CD4-positive, alpha-beta T cell treated with Interferon gamma for 1 hour (primary cell): ENCODE measurements around the gene NAT14.
"Not testable (repeated sequence)": the region's sequence is repeated elsewhere in the genome, so short reads cannot be mapped to it uniquely, and the experiment has no call there.

Source experiments
- DNase-seq: peaks from one replicate; pipeline ENCODE4 v3.0.0-alpha.2; 2020

The NAT14 gene, protein sequence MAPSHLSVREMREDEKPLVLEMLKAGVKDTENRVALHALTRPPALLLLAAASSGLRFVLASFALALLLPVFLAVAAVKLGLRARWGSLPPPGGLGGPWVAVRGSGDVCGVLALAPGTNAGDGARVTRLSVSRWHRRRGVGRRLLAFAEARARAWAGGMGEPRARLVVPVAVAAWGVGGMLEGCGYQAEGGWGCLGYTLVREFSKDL

DNA sequence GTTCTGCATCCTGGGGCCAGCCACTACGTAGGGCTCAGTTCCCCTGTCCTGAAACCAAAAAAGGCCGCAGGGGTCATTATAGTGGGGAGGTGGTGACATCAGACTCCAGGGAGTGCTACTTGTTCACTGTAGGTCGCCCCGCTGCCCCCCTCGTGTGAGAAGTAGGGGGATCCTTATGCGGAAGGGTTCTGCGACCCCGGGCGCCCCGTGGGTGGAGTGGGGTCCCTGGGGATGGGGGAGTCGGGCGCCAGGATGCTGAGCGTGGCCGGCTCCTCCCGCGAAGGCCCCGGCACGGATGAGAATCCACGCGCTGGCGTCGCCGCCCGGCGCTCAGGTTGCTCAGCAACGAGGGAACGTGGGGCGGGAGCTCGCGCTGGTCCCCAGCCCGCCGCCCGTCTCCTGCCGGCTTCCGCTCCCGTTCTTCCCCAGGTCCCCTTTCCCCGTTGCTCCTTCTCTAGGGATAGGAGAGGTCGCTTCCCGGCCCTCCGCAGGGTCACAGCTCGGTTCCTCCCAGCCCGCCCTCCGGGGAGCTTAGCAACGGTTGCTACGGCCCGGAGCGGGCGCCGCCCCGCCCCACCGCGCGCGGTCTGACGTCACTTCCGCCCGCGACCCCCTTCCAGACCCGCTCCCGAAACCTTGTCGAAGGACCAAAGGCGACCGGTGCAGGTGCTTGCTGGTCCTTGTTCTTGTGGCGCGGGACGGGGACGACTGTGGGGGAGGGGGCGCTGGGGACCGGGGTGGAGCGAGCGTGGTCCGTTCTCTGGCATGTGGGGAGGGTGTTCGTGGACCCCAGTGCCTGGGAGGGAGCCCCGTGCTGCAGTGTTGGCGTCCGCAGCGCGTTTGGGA lies at the start of gene NAT14:
Gene NAT14, plus strand, starts transcription at position 596 of the 846 bp plus-strand sequence. CDS start 521 bp downstream, outside the sequence.
- DNase-seq: peak; percentile 72

DNA sequence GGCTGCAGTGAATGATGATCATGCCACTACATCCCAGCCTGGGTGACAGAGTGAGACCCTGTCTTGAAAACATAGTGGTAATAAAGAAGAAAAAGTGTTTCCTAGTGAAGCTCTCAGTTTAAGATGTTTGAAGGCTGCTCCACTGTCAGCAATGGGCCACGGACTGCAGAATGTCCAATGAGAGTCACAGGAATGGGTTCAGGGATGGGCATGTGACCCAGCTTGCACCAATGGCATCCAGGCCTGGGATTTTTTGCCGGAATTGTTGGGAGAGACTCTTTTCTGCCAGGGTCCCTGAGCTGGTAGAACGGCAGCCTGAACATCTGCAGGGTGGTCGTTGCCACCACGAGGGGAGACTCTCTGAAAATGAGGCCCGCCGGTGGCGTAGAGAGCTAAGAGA lies 48.1 kb upstream of the NAT14 start:
- DNase-seq: no peak

DNA sequence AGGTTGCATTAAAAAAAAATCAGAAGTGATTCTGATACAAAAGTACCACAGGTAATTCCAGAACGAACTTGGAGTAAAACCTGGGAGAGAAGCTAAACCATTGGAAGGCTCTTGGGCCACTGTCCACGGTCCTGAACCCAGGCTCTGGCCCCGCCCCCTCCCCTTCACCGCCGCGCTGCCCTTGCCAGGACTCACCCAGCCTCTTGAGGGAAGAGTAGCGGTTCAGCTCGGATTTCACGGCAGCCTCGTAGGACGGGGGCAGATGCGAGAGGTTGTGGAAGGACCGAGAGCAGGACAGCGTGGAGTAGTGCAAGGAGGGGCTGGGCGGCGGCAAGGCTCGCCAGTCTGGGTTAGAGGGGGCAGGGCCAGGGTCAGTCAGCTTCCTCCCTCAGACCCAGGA lies 47.6 kb upstream of the NAT14 start:
- DNase-seq: no peak

DNA sequence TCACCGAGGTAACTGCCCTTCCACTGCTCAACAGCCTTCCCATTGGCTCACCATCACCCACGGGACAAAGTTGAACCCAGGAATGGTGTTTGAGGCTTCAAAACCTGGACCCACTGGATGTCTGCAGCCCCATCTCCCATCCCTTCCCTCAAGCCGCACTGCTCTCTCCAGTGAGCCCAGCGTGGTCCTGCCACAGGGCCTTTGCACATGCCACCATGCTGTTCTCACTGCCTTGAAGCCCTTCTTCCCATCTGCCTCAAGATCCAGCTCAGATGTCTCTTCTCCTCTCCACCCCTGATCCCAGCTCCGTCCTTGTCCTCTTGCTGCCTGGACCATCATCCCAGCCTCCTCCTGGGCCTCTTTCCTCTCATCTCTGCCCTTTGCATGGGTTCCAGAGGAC lies 45.9 kb upstream of the NAT14 start:
- no peak for DNase-seq

DNA sequence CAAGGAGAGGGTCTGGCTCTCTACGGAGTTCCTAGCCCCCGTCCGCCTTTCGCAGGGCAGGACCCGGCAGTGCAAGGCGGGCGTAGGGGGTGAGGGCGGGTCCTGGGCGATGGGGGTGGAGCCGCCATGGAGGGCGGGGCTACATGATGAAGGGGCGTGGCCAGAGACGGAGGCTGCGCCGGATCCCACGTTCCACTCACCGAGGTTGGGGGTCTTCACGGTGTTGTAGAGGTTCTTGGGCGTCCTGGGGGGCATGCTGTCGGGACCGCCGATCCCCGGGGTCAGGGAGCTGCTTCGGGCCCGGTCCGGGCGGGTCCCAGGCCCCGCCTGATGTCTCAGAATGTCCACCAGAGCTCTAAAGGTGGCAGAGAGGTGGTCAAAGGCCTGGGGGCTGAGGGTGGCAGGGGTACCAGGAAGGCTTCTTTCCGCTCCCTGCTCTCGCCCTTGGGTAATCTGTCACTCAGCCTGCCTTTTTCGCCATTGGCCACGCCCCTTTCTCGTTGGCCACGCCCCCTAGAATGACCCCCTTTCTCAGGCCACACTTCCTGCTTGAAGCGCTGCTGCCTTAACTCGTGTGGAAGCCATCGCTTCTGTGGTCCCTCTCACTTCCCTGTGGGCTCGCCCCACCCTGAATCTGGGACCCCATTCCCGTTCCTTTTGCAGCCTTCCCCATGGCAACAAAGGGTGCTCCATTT lies 44.4 kb upstream of the NAT14 start:
- no peak for DNase-seq

DNA sequence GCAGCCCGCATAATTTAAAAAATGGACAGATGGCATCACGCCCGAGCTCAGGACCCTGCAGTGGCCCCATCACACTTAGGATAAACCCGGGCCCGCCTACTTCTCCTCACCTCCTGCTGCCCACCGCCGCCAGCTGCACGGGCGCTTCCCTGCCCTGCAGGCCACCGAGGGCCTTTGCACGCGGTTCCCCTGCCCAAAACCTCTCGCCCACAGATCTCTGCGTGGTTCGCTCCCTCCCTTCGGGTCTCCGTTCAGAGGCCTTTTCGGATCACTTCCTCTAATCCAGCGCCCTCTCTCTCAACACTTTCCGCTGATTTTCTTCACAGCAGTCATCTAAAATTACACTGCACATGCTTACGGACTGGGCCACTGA lies 43.7 kb upstream of the NAT14 start:
- DNase-seq: no peak

DNA sequence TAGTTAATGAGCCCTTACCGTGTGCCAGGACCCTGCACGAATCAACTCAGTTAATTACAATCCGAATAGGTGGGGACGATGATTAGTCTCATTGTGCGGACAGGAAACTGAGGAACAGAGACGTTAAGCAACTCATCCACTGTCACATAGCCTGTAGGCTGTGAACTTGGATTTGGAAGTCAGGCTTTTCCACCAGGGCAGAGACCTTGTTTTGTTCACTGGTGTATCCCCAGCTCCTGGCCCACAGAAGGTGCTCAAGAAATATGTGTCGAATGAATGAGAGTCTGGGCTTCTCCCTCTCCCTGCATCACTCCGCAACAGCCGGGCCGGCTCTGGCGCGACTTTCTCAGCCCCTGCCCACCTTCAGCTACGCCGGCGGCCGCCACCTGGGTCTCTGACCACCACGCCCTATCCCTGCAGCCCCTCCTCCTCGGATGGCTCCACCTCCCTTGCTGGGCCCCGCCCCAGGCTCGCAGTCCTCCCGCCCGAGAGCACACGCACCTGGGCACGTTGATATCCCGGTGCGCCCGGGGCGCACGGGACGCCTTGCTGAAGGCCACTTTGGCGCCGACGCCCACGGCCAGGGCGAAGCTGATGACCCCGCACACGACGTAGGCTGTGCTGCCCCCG lies 43.2 kb upstream of the NAT14 start:
- DNase-seq: no peak

DNA sequence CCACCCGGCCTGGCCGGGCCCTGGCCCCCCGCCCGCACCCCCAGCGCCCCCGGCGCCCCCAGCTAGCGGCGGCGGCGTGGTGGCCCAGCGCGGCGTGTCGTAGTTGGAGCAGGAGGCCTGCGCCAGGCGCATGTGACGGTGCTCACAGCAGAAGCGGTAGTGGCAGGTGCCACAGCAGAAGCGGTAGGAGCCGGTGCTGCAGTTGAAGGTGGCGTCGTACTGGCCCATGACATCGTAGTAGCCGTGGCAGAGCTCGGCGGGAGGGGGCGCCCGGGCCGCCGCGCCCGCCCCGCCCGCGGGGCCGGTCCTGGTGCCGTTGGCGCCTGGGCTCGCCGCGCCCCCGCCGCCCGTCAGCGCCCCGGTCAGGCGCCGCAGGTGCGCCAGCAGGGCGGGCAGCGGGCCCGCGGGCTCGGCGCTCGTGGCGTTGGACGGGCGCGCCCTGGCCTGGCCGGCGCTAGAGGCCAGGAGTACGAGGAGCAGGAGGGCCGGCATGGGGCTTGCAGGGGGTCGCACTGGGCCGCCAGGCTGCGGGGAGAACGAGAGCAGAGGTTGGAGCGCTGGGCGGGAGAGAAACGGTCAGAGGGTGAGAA lies 42.5 kb upstream of the NAT14 start:
- no peak for DNase-seq

DNA sequence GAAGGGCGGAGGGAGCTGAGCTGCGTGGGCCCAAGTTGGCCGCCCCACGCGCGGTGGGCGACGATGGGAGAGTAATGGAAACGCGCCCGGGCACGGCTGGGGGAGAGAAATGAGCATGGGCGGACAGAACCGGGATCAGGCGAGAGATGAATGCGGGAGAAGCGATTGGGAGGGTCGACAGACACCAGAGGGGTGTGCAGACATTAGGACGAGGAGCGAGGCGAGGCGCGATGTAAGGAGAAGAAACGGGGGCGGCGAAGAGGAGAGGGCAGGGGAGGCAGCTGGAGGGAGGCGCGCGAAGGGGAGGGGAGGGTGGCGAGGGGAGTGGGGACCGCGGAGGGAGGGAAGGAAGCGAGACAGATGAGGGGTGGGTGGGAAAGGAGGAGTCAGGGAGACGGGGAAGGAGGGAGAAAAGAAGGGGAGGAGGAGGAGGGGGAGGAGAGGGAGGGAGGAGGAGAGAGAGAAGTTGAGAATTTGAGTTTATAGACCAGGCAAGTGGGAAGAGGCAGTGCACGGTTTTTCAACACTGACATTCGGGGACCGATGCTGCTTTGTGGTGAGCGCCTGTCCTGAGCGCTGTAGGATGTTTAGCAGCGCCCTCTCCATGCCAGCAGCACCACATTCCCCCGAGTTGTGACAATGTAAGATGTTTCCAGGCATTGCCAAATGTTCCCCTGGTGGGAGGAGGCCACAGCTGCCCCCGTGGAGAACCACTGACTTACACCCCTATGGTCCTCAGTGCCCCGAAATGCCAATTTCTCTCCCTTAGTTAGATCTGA lies 41.8 kb upstream of the NAT14 start, which contains the start of gene SHISA7:
Gene SHISA7, minus strand, starts transcription at position 256 of the 779 bp plus-strand sequence. CDS start 437 bp downstream, outside the sequence.
- DNase-seq: no peak

DNA sequence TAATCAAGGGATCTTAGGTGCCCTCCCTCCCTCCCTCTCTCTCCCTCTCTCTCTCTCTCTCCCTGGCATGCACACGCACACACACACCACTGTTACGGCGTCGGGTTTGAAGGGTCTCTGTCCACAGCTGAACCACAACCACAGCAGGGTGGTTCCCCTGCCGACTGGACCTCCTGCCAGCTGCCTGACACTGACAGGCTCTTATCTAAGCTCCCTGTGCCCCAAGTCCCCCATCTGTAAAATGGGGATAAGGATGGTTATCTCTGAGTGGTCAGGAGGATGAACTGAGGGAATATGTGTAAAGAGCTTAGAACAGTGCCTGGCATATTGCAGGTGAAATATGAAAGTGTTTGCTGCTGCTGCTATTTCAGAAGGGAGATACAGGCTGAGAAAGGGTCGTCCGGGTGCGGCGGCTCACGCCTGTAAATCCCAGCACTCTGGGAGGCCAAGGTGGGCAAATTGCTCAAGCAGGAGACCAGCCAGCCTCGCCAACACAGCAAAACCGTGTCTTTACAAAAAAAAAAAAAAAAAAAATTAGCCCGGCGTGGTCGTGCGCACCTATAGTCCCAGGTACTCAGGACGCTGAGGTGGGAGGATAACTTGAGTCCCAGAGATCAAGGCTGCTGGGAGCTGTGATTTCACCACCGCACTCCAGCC lies 41.0 kb upstream of the NAT14 start:
- no peak for DNase-seq

DNA sequence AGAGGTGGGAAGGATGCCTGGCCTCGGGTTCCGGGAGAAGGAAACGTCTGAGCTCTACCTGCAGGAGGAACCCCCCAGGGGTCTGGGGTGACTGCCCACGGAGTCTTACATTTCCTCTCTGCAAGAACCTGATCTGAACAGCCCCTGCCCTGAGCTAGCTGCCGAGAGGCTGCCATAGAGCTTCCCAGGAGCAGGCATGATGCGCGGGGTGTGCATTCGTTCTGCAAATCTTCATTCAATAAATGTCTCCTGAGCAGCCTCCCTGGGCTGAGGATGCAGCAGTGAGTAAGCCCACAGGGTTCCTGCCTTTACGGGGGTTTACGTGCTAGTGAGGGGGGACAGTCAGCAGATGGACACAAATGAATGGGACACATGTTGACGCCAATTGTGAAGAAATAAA lies 40.3 kb upstream of the NAT14 start:
- no peak for DNase-seq

DNA sequence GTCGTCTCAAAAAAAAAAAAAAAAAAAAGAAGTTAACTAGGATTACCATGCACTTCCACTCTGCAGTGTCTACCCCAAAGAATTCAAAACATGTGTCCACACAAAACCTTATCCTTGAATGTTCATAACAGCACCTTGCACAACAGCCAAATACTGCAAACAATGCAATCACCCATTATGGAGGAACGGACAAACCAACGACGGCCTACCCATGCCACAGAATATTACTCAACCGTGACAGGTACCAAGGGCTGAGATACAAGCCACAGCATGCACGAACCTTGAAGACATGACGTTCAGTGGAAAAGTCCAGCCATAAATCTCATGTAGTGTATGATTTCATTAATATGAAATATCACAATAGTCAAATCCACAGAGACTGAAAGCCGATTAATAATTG lies 38.9 kb upstream of the NAT14 start:
- no peak for DNase-seq

DNA sequence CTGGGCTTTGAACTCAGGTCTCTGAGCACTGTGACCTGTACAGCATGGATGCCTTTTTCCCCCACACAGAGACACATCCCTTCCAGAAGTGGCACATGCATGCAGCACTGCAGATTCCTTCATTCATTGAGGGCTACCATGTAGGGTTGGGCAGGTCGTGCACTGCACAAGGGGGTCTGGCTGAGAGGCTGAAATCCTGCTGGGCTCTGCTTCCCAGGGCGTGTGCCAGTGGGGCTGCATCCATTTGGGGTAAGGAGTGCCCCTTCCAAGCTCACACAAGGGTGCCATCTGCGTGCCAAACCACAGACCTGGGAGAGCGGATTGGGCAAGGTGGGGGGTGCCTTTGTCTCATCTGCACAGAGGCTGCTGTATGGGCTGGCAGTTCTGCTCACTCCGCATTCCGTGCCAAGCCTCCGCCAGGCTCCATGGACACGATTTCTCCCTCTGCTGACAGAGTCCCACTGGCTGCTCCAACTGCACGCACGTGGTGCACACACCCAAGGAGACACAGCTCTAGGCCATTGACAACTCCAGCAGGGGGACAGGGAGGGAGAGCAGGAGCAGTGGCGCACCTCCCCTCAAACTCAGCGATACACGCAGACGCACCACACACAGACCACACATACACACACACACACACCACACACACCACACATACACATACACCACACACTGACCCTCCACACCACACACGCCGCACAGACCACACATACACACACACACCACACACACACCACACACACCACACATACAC lies 37.4 kb upstream of the NAT14 start:
- DNase-seq: no peak

DNA sequence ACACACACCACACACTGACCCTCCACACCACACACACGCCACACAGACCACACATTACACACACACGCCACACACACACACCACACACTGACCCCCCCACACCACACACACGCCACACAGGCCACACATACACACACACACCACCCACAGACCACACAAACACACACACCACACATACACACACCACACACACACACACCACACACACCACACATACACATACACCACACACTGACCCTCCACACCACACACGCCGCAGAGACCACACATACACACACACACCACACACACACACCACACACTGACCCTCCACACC lies 36.9 kb upstream of the NAT14 start:
- not testable (repeated sequence) for DNase-seq

DNA sequence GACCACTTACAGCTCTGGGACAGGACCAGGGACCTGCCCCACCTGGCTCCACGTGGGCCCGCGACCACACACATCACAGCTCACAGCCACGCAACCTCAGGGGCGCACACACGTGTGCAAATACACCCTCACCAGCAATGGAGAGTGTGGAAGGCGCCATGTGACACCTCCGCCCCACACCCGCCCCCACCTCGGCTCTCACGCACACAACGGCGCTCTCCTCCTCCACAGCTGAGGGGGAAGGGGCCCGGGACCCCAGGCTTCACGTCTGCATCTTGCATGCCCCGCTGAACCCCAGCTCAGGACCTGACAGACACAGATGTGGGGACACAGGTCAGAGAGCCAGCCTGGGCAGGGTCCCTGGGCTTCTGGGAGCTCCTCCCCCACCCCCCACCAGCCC lies 35.5 kb upstream of the NAT14 start:
- no peak for DNase-seq

DNA sequence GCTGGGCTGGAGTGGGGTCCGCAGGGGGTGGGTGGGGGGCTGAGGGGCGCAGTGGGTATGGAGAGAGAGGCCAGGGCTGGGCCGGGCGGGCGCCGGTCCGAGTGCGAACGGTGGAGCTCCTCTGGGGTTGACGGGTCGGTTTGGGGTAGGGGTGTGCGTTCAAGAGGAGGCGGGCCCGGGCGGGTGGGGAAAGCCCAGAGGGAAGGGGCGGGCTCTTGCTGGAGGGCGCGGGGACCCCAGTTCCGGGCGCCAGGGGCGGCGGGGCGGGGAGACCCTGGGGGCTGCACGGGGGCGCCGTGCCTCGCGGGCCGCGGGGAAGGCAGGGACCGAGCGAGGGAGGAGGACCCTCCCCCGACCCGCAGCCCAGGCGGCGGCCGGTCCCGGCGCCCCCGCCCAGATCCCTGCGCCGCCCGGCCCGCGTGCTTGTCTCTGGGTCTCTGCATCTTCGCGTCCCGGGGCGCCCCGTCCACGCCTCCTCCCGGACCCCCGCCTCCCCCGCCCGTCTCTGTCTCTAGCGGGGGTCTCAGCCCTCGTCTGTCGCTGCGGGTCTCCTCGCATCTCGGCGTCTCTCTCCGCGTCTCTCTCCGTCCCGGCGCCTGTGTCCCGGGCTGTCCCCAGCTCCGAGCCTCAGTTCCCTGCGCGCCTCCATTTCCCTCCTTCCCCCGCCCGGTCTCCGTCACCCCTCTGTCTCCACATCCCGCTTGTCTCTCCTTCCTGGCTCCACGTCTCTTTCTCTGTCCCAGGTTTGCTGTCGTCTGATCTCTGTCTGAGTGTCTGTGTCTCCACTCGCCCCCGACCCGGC lies 33.6 kb upstream of the NAT14 start:
- peak; percentile 22 for DNase-seq

DNA sequence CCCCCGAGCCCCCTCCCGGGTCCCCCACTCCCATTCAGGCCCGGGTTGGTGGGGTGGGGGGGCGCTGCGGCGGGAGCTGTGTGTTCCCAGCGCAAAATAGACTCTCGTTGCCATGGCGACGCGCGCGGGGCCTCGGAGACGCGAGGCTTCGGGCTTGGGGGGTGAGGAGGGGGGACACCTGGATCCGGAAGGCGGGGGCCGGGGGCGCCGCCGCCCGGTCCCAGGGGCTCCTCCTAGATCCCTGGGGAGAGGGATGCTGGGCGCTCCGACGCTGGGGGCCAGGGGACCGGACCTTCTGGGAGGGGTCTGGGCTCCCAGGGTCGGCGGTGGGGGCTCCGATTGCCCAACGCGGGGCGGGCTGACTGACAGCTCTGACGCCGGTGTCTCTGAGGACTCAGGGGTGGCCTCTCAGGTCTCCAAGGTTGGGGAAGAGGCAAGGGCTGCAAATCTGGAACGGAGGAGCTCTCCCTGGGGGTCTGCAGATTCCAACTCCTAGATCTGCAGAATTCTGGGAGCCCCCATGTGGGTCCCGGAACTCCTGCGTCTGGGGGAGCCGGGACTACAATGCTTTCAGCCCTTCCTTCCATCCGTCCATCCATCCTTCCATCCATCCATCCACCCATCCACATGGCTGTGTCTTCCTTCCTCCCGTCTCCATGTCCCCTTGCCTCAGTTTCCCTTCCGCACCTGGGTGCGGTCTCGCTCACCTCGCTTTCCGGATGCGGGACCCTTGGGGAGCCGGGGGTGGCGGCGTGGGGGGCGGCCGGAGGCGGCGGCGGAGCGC lies 32.8 kb upstream of the NAT14 start:
- peak; percentile 54 for DNase-seq

DNA sequence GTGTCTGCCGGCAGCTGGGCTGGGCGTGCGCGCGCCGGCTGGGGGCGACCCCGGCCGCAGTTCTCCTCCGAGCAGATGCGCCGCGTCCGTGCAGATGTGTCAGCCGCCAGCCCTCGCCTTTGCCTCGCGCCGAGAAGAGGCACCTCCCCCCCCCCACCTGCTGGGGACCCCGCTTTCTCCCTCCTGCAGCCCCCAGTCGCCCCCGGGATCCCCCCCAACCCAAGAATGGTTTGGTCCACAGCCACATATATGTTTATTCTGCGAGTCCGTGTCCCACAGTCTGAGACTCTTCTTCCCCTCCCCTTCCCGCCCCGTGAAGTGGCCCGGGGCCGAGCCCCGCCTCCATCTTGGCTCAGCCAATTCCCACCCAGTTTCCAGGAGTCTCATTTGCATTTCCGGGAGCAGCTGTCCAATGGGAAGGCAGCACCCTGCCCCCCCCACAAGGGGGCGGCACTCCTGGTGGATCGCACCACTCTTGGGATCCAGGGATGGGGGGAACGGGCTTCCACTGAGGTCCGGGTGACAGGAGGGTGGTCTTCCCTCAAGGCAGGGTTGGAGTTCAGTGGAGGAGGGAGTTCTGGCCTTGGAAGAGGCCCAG lies 32.1 kb upstream of the NAT14 start:
- peak; percentile 57 for DNase-seq
